GM12878 (cell line): Measurements from ENCODE around the gene MEIS2.

Experiments used
- BACH1 ChIP-seq: fragments of 450-650 bp; IDR thresholded peaks from 2 replicates; pipeline ENCODE4 v1.6.1; 2017; ENCODE audit warnings: mild to moderate bottlenecking, borderline replicate concordance
- EP300 ChIP-seq, 2 experiments: fragments of 150-350 bp in 1 of 2; IDR thresholded peaks; 2 replicates each; pipeline ENCODE4 v1.6.1; 2011 to 2012; ENCODE audit warnings: low read depth in 2 of 2, low read length in 2 of 2, borderline replicate concordance in 1 of 2, improper control_type of control experiment in 1 of 2, inconsistent platforms in 1 of 2; ENCODE audit not compliant: control insufficient read depth in 1 of 2
- KDM1A ChIP-seq: fragments of 200-600 bp; sonication (generic); IDR thresholded peaks from 2 replicates; pipeline ENCODE4 v1.6.1; 2016; ENCODE audit warnings: borderline replicate concordance
- MXI1 ChIP-seq: fragments of 150-350 bp; IDR thresholded peaks from 2 replicates; pipeline ENCODE4 v1.6.1; 2011; ENCODE audit warnings: low read depth, mild to moderate bottlenecking, inconsistent platforms, low read length, improper control_type of control experiment
- NR2C2 ChIP-seq: IDR thresholded peaks from 2 replicates; pipeline ENCODE4 v1.6.1; 2011; ENCODE audit warnings: borderline replicate concordance, low read depth; ENCODE audit not compliant: control insufficient read depth, insufficient read length
- RAD51 ChIP-seq: fragments of 450-650 bp; IDR thresholded peaks from 2 replicates; pipeline ENCODE4 v1.6.1; 2016; ENCODE audit warnings: moderate library complexity, mild to moderate bottlenecking, inconsistent platforms
- SIN3A ChIP-seq: IDR thresholded peaks from 2 replicates; pipeline ENCODE4 v1.6.1; 2012; ENCODE audit warnings: low read depth, low read length, improper control_type of control experiment
- SMC3 ChIP-seq: IDR thresholded peaks from 2 replicates; pipeline ENCODE4 v1.6.1; 2011; ENCODE audit warnings: low read length, improper control_type of control experiment, borderline replicate concordance
- SUZ12 ChIP-seq: fragments of 200-600 bp; sonication (generic); IDR thresholded peaks from one replicate; pipeline ENCODE4 v1.6.1; 2018; ENCODE audit warnings: antibody characterized with exemption, mild to moderate bottlenecking; ENCODE audit not compliant: unreplicated experiment
- ZNF24 ChIP-seq: fragments of 450-650 bp; IDR thresholded peaks from 2 replicates; pipeline ENCODE4 v1.6.1; 2017; ENCODE audit warnings: antibody characterized with exemption, mild to moderate bottlenecking
- TF ChIP-seq, protein P1 (sequence below): fragments of 150-350 bp; IDR thresholded peaks from 2 replicates; pipeline ENCODE4 v1.6.1; 2016; ENCODE audit warnings: low read depth, low read length
- TF ChIP-seq, protein P2 (sequence below): IDR thresholded peaks from 2 replicates; pipeline ENCODE4 v1.6.1; 2012; ENCODE audit warnings: low read depth, low read length, improper control_type of control experiment

DNA sequence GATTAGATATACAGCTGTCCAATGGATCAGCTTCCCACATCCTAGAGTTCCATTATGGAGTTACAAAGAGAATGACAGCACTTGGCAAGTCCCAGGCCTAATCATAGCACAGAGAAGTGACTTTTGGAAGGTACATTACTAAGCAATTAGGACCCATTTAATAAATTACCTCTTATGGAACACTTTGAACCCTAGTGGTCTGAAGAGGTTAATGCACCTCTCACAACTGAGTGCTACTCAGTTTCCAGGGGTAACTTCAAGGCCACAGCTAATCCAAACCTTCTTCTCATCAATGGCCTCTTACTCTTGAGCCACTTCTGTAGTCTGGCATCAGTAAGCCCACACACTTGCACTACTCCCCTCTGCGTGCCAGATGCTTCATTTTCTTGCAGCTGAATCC lies 34.9 kb upstream of the MEIS2 start:
- TF ChIP-seq, protein P1, sequence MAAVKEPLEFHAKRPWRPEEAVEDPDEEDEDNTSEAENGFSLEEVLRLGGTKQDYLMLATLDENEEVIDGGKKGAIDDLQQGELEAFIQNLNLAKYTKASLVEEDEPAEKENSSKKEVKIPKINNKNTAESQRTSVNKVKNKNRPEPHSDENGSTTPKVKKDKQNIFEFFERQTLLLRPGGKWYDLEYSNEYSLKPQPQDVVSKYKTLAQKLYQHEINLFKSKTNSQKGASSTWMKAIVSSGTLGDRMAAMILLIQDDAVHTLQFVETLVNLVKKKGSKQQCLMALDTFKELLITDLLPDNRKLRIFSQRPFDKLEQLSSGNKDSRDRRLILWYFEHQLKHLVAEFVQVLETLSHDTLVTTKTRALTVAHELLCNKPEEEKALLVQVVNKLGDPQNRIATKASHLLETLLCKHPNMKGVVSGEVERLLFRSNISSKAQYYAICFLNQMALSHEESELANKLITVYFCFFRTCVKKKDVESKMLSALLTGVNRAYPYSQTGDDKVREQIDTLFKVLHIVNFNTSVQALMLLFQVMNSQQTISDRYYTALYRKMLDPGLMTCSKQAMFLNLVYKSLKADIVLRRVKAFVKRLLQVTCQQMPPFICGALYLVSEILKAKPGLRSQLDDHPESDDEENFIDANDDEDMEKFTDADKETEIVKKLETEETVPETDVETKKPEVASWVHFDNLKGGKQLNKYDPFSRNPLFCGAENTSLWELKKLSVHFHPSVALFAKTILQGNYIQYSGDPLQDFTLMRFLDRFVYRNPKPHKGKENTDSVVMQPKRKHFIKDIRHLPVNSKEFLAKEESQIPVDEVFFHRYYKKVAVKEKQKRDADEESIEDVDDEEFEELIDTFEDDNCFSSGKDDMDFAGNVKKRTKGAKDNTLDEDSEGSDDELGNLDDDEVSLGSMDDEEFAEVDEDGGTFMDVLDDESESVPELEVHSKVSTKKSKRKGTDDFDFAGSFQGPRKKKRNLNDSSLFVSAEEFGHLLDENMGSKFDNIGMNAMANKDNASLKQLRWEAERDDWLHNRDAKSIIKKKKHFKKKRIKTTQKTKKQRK: no peak
- TF ChIP-seq, protein P2, sequence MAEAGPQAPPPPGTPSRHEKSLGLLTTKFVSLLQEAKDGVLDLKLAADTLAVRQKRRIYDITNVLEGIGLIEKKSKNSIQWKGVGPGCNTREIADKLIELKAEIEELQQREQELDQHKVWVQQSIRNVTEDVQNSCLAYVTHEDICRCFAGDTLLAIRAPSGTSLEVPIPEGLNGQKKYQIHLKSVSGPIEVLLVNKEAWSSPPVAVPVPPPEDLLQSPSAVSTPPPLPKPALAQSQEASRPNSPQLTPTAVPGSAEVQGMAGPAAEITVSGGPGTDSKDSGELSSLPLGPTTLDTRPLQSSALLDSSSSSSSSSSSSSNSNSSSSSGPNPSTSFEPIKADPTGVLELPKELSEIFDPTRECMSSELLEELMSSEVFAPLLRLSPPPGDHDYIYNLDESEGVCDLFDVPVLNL: no peak
- TF ChIP-seq SMC3 (no peak), RAD51 (no peak), SIN3A (no peak), EP300 (IDR thresholded peaks at IDR 0.05; ENCODE audit: borderline replicate concordance in 1 of 2, control insufficient read depth in 1 of 2, low read depth in 2 of 2, low read length in 2 of 2) (no peak), BACH1 (no peak), SUZ12 (no peak), ZNF24 (no peak), KDM1A (no peak), NR2C2 (no peak), MXI1 (no peak)
